Measurements from ENCODE around the gene NRXN3.

Gene NRXN3

GRCh38 chr14:78316786-78317185, 146.6 kb downstream of the NRXN3 start:
- in situ Hi-C loops (cut with MboI; ENCODE audit: low sequenced_read_pairs): no loop called here

- in situ Hi-C loops (cut with MboI; ENCODE audit: low sequenced_read_pairs): no loop called here
Measured at GRCh38 chr14:78319406-78319805, 149.2 kb downstream of the NRXN3 start.

DNA sequence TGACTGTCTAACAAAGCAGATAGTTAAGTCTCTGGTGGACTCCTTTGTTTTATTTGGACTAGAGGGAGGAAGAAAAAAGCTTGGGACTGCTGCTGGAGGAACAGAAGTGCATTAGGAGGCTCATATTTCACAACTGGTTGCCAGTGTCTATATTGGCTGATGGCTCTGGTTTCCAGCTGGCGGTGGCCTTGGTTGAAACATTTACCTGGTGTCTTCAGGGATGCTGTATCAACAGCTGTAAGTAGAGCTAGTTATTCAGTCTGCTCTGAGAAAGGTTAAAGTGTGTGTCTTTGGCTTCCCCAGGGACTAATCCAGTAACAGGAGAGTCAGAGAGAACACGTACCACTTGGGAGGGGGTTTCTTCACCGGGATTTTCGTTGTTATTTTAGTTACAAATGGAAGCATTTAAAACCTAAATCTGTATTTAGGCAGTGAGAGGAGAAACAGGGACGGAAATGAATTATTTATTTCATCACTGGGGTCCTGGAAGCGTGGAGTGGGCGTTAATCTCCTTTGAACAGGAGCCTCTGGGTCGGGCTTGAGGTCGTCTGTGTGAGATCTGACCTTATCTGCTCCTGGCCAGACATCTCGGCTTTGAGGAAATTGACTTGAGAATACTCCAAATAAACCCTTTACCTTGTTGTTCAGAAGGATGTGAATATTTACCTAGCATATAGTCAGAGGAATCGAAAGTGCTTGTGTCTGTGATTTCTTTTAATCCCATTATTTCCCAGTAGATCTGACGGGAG, 149.9 kb downstream of the NRXN3 start:
- in situ Hi-C loops (cut with MboI; ENCODE audit: low sequenced_read_pairs): no loop called here

GRCh38 chr14:78324353-78324752, 154.2 kb downstream of the NRXN3 start:
- in situ Hi-C loops (cut with MboI; ENCODE audit: low sequenced_read_pairs): no loop called here

- in situ Hi-C loops (cut with MboI; ENCODE audit: low sequenced_read_pairs): no loop called here
Measured at GRCh38 chr14:78325911-78326310, 155.7 kb downstream of the NRXN3 start.

- in situ Hi-C loops (cut with MboI; ENCODE audit: low sequenced_read_pairs): no loop called here
Measured at GRCh38 chr14:78327426-78328221, 157.5 kb downstream of the NRXN3 start.

- in situ Hi-C loops (cut with MboI; ENCODE audit: low sequenced_read_pairs): no loop called here
Measured at GRCh38 chr14:78329371-78329770, 159.2 kb downstream of the NRXN3 start.

DNA sequence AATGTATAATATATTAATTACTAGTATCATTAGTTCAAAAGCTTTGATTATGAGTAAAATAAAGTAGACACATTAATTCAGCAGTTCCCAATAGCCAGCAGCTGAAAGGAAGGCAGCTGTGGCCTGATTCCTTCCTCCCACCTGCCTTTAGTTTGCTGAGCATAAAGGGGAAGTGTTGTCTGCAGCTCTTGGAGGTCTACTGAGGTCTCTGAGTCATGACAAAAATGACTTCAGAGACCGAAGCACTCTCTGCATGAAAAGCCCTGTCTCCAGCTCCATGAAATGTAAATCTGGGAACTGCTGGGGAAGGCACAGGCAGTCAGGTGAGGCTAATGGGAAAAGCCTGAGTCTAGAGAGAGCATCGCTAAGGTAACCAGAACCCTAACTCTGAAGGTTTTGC, 165.4 kb downstream of the NRXN3 start:
- in situ Hi-C loops (cut with MboI; ENCODE audit: low sequenced_read_pairs): no loop called here

DNA sequence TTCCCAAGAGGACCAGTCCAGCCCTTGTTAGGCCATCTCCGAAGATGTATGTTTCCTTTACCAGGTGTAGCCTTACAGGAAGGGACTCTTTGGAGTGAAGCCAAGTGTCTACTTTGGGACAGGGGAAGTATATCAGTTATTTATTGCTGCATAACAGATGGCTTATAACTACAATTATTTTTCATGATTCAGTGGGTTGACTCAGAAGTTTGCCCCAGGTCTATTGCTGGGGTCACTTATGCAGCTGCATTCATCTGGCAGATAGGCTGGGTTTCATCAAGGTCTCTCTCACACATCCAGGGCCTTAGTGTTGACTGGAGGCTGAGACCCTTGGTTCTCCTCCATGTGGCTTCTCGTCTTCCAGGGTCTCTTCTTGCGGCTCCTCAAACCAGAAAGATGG, 170.1 kb downstream of the NRXN3 start:
- in situ Hi-C loops (cut with MboI; ENCODE audit: low sequenced_read_pairs): no loop called here

GRCh38 chr14:78341827-78342389, 171.7 kb downstream of the NRXN3 start:
- in situ Hi-C loops (cut with MboI; ENCODE audit: low sequenced_read_pairs): no loop called here

DNA sequence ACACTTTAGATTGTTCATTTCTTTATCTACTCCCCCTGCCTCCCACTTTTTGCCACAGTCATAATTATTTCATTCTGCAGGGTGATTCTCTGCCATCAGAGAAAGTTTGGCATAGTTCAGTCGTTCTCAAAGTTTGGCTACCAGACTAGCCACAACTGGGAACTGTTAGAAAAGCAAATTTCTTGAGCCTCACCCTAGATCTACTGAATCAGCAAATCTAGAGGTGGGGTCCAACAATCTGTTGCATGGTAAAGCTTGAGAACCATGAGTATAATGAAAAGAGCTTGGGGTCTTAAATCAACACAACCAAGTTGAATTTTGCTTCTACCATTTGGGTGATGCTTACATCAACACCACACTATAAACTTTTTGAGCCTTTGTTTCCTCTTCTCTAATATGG, 172.7 kb downstream of the NRXN3 start:
- in situ Hi-C loops (cut with MboI; ENCODE audit: low sequenced_read_pairs): no loop called here

- in situ Hi-C loops (cut with MboI; ENCODE audit: low sequenced_read_pairs): no loop called here
Measured at GRCh38 chr14:78344290-78344689, 174.1 kb downstream of the NRXN3 start.

DNA sequence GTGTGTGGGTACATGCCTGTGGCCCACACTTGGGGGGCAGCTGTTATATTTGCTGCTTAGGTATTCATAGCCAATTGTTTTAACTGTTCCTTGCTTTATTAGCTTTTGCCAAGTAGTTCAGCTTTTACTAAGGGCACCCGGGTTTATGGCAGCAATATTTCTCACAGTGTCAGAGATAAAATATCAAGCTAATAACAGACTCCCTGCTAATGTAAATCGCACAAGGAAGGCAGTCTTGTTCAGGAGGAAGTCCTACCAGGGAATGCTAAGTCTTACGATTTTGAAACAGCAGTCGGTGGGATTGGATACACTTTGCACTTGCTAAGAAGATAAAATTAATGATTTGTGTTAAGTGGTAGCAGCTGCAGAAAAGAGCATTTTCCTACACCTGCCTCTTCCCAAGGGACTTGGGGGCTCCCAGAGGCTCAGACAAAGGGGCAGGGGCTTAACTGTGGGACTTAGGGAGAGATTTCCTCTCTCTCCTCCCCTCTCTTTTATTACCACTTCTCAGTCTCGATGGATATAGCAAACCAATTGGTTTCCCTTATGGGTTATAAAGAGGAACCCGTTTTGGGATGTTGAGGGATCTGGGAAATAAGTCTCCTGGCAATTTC, 175.1 kb downstream of the NRXN3 start:
- in situ Hi-C loops (cut with MboI; ENCODE audit: low sequenced_read_pairs): no loop called here

GRCh38 chr14:78346747-78347146, 176.6 kb downstream of the NRXN3 start:
- in situ Hi-C loops (cut with MboI; ENCODE audit: low sequenced_read_pairs): no loop called here

DNA sequence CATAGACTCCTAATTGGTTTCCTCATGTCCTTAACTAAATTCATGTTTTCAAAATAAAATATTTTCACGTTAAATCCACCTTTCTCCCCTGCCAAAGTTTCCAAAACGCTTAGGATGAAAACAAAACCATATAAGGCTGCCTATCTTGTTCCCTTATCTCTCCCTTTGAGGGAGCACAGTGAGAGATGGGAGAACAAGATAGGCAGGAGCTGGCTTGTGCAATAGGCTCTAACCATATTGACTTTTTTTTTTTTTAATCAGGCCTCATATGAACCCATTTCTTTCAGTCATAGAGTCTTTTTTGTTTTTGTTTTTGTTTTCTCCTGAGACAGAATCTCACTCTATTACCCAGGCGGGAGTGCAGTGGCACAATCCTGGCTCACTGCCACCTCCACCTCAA, 184.9 kb downstream of the NRXN3 start:
- in situ Hi-C loops (cut with MboI; ENCODE audit: low sequenced_read_pairs): no loop called here

DNA sequence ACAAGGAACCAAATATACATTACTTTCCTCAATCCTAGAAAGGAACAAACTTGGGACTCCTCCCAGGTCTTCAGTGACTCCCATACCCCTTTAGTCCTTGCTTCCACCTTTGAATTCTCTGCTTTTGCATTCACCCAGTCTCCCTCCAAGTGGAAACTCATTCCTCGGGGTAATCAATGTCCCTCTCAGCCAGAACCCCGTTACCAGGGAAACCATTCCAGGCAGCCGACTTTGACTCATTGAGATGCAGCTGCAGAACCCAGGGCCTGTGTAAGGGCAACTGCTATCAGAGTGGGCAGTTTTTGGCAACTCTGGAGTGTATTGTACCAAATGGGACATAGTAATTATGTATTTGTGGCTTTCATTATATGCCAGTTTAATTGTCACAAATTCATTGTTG, 186.2 kb downstream of the NRXN3 start:
- in situ Hi-C loops (cut with MboI; ENCODE audit: low sequenced_read_pairs): no loop called here

- in situ Hi-C loops (cut with MboI; ENCODE audit: low sequenced_read_pairs): no loop called here
Measured at GRCh38 chr14:78358591-78358990, 188.4 kb downstream of the NRXN3 start.

DNA sequence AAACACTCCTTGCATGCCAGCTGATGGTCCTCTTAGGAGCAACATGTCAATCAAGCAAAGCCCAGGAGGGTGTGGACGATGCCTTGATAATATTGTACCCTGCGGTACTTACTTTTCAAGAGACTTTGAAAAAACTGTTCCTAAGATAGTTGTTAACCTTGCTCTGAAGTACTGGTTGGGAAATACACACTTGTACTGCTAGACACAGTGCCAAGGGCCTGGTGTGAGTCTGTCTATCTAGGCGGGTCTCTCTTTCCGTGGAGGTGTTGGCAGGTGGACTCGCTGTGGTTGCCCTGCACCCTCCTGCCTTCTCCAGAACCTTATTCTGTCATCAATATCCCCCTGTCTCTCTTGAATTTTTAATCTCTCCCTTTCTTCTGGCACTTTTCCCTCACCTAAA, 189.4 kb downstream of the NRXN3 start:
- in situ Hi-C loops (cut with MboI; ENCODE audit: low sequenced_read_pairs): no loop called here

DNA sequence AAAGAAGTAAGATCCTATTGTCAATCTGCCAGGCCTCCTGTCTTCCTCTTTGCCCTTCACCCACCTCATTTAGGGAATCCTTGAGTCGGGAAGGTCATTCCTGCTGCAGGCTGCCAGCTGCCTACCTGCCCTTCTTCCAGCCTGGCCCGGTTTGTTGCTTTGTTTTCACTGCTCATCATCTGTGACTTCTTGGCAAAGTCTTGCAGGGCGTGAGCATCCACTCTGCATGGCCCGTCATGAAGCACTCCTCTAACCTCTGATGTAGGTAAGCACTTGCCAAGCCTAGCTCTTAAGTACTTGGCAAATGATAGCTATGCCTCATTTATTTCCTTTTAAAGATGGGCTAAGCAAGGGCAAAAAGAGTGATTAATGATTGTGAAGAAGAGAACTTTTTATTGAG, 192.8 kb downstream of the NRXN3 start:
- in situ Hi-C loops (cut with MboI; ENCODE audit: low sequenced_read_pairs): no loop called here

- in situ Hi-C loops (cut with MboI; ENCODE audit: low sequenced_read_pairs): no loop called here
Measured at GRCh38 chr14:78367355-78367754, 197.2 kb downstream of the NRXN3 start.

DNA sequence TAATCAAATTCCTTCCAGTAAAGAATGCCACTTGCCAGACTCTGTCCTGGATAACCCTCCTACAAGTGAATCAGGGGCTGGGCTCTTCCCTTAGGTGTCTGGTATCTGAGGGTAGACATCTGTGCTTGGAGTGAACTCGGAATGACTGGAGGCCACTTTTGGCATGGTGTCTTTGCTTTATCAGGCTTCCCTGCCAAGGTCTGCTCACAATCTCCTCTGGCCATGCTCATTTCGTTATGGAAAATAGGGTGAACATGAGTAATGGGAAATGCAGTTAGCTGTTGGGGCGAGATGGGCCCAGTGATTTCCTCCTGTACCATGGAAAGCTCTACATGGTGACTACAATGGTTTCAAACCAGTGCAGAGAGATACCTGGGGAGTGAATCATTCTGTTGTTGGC, 212.9 kb downstream of the NRXN3 start:
- in situ Hi-C loops (cut with MboI; ENCODE audit: low sequenced_read_pairs): no loop called here

DNA sequence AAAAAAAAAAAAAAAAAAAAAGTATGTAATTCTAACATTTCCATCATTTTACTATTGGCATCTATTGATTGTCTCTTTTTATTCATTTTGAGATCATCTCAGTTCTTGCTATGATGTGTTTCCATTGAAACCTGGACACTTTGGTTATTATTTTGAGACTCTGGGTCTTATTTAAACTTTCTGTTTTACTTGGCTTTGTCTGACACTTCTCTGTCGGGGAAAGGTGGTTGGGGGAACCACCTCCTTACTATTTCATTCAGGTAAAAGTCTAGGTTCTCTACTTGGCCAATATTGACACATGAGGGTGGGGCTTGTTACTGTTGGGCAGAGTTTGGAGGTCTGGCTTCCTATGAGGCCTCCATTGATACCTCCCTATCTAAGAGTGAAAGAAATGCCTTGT, 228.0 kb downstream of the NRXN3 start:
- in situ Hi-C loops (cut with MboI; ENCODE audit: low sequenced_read_pairs): no loop called here

All from HL-60/S4 (cell line).